Activated CD4-positive, alpha-beta T cell treated with anti-CD3 and anti-CD28 coated beads, Interleukin-10, Interleukin-2, amounts not matched to agents 100 ng/mL and 50 ng/mL, durations not matched to agents 16 hours and 8 hours (primary cell): ENCODE results near the gene ZFHX2.
"Not testable (repeated sequence)": the region's sequence is repeated elsewhere in the genome, so short reads cannot be mapped to it uniquely, and the experiment has no call there.

ENCODE experiments used
- DNase-seq: peaks from one replicate; pipeline ENCODE4 v3.0.0-alpha.2; 2020

Gene ZFHX2

DNA sequence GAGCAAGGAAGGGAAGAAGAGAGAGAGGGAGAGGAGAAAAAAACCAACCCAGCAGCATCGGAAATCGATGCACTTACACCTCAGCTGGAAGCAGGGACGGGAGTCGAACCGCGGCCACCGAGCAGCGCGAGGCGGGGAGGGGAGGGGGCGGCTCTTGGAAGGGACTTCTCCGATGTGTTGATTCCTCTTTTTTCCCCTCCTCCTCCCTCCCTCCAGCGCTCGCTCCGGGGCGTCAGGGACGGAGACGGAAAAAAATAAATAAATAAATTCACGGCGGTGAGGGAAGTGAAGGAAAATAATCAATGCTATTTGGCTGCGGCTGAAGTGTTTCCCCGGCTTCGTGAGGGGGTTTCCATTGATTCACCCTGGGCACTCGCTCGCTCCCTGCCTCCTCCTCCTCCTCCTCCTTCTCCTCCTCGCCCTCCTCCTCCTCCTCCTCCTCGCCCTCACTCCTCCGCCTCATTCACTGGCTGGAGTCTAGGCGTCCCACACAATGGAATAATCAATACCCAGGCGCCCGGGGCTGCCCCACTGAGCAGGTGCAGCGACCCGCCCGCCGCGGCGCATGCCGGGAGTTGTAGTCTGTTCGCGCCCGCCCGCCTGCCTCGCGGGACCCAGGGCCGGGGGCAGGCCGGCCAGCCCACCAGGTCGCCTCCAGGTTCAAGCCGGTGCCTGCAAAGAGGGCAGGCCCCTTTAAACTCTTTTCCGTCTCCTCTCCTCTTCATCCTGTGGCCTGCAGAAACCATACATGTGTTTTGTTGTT, at the start of gene ZFHX2:
ZFHX2 (minus strand) TSS at position 500 of the 763 bp plus-strand sequence. CDS start 16,440 bp downstream, outside the sequence.
- peak; percentile 89 for DNase-seq

DNA sequence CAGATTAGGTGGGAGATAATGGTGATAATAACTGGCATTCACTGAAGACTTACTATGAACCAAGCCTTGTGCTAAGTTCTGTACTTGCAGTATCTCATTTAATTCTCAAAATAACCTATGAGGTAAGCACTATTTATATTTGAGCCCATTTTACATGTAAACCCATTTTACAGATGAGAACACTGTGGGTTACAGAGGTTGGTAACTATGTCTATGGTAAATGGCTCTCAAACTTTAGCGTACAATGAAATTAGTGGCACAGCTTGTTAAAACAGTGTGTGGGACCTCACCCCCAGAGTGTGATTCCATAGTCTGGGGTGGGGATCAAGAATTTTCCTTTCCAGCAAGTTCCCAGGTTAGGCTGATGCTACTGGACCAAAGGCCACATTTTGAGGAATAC, 49.2 kb upstream of the ZFHX2 start:
- no peak for DNase-seq

DNA sequence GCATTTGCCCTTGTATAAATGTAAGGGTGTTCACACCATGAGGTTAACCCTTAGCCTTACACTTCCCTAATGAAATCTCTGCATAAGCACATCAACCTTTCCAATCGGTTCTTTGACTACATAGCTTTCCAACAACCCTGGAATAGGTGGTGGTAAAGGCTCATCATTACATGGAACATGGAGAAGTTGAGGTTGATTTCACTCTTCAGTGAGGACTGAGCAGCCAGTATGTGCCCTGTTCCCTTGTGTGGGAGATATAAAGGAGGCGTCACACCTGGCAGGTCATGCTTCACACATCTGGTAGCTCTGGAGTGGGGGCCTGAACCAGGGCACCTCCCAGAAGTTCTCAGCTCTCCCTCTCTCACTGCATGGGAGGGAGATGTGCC, 48.8 kb upstream of the ZFHX2 start:
- no peak for DNase-seq

DNA sequence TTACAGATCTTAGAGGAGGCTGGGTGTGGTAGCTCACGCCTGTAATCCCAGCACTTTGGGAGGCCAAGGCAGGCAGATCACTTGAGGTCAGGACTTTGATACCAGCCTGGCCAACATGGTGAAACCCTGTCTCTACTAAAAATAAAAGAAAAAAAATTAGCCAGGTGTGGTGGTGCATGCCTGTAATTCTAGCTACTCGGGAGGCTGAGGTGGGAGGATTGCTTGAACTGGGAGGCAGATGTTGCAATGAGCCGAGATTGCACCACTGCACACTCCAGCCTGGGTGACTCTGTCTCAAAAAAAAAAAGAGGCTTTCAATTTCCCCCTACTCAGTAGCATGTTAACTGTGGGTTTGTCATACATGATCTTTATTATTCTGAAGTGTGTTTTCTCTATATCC, 42.6 kb upstream of the ZFHX2 start:
- DNase-seq = not testable (repeated sequence)

DNA sequence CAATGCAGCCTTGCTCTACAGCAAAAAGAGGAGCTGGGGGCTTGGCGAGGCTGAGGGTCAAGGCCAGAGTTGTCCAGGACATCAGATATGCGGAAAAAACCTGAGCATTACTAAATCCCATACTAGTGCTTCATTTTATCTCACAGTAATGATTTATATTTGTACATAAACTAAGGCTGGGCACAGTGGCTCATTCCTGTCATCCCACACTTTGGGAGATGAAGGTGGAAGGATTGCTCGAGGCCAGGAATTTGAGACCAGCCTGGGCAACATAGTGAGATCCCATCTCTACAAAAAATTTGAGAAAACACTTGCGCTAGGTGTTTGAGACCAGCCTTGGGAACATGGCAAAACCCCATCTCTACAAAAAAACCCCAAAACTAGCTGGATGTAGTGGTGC, 38.6 kb upstream of the ZFHX2 start:
- DNase-seq = no peak

DNA sequence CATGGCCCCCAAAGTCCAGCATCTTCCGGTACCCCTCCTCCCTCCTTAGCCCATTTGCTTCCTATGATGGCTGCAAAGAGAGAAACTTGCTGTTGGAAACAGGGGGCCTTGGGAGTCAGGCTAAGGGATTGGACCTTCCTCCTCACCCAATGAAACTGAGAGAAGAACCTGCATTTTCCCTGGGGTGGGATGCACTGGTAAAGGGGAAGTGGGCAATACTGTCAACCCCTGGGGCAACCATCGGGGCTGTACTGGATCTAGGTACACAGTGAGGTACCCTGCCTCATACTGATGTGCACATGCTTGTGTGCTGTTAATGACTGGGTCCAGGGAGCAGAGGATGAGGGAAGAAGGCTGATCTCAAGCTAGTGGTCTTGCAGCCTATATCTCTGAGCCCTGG, 38.0 kb upstream of the ZFHX2 start:
- DNase-seq = no peak

DNA sequence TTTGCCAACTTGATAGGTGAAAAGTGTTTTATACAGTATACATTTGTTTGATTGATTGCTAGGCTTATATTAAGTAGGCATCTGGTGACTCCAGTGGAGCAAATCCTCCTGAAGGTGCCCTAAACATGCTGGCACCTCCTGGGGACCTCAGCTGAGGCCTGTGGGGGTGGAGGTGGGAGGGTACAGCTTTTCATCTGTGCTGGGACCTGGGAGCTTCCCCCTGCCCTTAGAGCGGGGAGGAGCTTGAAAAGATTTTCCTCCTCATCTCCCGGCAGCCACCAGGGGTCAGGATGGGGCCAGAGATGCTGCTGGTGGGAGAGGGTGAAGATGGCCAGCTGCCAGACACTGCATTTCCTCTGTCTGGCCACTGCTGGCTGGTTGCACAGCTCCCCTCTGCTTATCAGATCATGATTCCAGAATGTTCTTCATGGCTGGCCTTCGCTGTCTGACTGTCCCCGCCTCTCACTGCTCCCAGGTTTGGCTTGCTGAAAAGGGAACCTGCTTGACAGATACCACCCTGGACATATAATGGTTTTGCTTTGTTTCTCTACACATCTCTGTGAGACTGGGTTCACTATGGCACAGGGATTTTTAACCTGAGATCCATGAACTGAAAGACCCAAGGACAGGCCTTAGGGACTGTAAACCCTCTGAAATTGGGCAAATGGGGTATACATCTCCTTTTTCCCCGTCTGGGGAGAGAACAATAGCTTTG, 37.5 kb upstream of the ZFHX2 start:
- peak; percentile 82 for DNase-seq

DNA sequence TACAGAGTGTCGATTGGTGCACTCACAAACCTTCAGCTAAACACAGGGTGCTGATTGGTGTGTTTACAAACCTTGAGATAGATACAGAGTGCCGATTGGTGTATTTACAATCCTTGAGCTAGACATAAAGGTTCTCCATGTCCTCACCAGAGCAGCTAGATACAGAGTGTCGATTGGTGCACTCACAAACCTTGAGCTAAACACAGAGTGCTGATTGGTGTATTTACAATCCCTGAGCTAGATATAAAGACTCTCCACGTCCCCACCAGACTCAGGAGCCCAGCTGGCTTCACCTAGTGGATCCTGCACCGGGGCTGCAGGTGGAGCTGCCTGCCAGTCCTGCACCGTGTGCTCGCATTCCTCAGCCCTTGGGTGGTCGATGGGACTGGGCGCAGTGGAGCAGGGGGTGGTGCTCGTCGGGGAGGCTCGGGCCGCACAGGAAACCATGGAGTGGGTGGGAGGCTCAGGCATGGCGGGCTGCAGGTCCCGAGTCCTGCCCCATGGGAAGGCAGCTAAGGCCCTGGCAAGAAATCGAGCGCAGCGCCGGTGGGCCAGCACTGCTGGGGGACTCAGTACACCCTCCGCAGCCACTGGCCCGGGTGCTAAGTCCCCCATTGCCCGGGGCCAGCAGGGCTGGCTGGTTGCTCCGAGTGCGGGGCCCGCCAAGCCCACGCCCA, 33.1 kb upstream of the ZFHX2 start:
- DNase-seq = not testable (repeated sequence)

DNA sequence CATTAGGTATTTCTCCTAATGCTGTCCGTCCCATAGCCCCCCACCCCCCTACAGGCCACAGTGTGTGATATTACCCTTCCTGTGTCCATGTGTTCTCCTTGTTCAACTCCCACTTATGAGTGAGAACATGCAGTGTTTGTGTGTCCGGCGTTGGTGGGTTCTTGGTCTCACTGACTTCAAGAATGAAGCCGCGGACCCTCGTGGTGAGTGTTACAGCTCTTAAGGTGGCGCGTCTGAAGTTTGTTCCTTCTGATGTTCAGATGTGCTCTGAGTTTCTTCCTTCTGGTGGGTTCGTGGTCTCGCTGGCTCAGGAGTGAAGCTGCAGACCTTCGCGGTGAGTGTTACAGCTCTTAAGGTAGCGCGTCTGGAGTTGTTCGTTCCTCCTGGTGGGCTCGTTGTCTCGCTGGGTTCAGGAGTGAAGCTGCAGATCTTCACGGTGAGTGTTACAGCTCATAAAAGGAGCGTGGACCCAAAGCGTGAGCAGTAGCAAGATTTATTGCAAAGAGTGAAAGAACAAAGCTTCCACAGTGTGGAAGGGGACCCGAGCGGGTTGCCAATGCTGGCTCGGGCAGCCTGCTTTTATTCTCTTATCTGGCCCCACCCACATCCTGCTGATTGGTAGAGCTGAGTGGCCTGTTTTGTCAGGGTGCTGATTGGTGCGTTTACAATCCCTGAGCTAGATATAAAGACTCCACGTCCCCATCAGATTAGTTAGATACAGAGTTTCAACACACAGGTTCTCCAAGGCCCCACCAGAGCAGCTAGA, 32.4 kb upstream of the ZFHX2 start:
- DNase-seq = not testable (repeated sequence)

DNA sequence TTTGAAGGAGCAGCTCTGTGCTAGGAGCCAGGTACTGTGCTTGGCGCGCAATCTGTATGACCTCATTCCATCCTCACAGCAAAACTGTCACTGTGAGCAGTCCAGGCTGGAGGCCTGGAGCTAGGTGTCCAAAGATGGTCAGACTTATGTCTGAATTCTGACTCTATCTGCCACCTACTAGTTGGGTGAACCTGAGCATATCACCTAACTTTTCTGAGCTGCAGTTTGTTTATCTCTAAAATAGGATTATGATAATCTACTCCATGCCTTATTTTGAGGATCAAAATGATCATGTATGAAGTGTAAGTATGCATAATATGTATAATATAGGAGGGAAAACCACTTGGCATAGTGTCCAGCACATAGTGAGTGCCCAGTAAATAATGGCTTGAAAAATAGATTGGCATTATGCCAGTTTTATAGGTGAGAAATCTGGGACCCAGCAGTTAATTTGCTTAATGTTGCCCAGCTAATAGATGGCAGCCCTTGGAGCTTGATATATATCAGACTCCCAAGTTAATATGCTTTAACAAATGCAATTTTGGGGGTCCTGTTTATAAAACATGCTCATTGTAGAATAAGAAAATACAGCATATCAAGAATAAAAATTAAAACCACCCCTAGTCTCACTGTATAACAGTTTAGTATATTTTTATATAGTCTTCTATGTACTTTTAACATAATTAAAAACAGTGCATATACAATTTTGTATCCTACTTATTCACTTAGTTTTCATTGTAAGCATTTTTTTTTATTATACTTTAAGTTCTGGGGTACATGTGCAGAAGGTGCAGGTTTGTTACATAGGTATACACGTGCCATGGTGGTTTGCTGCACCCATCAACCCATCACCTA, 31.6 kb upstream of the ZFHX2 start:
- no peak for DNase-seq

DNA sequence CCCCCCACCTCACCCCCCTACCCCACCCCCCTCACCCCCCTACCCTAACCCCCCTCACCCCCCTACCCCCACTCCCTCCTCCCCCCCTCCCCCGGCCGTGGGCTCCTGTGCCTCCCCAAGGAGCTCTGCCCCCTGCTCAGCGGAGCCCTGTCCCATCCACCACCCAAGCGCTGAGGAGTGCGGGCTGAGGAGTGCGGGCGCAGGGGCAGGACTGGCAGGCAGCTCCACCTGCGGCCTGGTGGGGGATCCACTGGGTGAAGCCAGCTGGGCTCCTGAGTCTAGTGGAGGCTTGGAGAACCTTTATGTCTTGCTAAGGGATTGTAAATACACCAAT, 29.4 kb upstream of the ZFHX2 start:
- DNase-seq = no peak

DNA sequence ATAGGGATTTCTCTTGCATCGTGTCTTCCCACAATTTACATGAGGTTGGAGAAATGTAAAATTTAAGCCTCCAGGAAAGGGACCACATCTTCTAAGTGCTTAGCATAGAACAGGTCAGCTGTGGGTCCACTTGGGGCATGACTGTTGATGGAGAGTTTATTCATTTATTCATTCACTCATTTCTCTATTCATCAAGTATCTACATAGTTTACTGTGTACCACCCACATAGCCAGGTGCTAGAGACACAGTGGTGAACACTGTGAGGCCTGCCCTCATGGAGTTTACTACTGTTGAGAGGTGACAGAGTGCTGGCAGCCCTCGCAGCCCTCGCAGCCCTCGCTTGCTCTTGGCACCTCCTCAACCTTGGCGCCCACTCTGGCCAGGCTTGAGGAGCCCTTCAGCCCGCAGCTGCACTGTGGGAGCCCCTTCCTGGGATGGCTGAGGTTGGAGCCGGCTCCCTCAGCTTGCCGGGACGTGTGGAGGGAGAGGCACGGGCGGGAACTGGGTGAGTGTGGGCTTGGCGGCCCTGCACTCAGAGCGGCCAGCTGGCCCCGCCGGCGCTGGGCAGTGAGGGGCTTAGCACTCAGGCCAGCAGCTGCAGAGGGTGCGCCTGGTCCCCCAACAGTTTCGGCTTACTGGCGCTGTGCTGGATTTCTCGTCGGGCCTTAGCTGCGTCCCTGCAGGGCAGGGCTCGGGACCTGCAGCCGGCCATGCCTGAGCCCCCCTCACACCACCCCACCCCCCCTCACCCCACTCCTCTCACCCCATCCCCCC, 28.8 kb upstream of the ZFHX2 start:
- no peak for DNase-seq

DNA sequence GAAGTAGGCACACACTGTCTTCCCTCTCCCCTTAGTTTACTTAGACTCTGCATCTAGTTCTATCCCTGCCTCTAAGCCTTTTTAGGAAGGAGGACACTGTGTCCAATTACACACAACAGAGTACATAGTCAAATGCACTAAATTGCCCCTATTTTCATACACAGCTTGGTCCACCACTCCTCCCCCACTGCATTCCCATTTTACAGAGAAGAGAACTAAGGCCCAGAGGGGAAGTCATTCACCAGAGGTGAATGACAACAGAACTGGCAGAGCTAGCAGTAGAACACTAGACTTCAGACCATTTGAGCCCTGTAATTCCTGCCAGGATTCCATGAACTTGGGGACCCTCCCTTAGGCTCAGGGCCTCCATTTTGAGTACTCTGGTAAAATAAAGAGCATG, 28.2 kb upstream of the ZFHX2 start:
- no peak for DNase-seq

DNA sequence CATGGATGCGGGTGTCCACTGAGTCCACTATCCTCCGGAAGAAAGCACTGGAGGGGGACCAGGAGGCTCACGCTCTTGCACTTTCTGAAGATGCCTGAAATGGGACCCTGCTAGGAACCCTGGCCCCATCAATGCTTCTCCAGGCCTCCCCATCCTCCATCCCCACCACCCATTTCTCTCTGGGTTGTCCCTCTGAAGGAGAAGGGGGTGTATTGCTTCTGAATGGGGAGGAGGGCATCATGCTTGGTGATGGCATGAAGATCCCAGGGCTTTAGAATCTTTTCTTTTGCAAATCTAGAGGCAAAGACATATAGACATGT, 27.7 kb upstream of the ZFHX2 start:
- DNase-seq = no peak

DNA sequence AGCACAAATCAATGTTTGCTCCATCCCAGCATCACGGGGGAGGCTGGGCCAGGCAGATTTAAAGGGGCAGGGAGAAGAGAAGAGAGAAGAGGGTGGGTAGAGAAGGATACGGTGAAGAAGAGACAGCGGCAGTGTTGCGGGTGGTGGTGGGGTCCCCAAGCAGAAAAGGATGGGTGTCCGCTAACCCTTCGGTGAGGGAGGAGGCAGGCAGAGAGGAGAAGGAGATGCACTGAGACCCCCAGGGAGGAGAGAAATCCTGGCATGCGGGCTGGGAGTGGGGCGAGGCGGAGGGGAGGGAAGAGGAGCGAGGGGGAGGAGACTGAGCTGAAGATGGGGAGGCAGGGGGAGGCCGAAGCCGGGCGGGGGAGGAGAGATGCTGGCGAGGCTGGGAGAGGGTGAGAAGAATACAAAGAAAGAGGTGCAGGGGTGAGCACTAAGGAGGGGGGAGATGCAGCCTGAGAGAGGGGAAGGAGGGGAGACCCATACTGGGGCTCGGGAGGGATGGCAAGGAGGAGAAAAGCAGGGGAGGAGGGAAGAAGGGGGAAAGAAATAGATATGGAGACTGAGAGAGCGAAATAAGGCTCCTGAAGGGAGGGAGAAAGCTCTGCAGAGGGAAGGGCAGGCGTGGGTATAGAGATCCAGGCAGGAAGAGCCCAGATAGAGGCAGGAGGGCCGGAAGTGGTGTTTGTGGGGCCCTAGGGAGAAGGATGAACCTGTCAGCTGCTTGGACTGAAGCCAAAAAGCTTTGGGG, 27.2 kb upstream of the ZFHX2 start, which contains the start of gene JPH4:
JPH4 (minus strand) TSS at position 231 of the 751 bp plus-strand sequence. CDS start 1,337 bp downstream, outside the sequence.
- no peak for DNase-seq

DNA sequence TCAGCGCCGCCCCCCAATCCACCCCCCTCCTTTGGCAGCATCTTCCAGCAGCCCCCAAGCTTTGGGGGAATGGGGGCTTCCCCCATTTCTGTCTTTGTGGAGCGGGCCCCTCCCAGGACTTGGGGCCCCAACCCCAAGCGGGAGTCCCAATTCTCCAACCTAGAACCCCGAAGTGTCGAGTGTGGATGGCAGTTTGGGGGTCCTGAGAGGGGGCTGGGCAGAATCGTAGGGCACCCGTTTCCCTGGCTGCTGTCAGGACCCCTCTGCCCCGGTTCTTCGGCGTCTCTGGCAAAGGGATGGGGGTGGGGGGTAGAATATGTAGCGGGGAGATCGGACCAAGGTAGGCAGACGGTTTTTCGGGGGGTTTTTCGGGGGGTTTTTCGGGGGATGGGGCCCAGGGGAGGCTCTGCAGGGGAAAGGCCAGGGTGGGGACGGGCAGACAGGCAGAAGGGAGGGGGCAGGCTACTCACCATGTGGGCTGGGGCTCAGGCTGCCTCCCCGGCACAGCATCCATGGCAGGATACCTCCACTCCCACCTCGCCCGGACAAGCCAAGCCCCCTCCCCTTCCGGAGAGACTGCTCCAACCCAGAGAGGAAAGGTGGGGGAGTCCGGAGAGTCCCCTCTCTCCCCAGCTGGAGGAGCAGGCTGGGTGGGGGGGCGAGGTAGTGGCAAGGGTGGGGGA, 26.3 kb upstream of the ZFHX2 start:
- DNase-seq = no peak

DNA sequence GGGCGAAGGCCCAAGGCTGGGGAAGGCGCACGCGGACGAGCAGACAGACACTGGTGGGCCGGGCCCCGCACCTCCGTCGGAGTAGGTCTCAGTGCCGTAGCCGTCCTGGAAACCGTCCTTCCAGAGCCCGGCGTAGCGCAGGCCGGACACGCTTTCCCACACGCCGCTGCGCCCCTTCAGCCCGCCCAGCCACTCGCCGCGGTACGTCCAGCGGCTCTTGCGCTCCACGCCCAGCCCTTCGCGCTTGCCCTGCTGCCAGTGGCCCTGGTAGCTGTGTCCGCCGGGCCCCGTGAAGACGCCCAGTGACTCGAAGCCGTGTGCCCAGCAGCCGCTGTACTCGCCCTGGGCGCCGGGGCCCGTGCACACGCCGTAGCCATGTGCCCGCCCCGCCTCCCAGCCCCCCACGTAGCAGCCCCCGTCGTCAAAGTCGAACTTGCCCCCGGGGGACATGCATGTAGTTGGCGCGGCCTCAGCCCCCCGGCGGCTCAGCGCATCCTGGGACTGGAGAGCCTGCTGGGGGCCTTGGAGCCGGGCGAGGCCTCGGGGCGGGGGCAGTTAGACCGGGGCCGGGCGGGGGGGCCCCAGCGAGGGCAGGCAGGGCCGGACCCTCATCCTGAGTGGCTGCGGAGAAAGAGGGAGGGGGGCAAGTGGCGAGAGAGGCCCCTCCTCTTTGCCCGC, 25.6 kb upstream of the ZFHX2 start:
- no peak for DNase-seq

DNA sequence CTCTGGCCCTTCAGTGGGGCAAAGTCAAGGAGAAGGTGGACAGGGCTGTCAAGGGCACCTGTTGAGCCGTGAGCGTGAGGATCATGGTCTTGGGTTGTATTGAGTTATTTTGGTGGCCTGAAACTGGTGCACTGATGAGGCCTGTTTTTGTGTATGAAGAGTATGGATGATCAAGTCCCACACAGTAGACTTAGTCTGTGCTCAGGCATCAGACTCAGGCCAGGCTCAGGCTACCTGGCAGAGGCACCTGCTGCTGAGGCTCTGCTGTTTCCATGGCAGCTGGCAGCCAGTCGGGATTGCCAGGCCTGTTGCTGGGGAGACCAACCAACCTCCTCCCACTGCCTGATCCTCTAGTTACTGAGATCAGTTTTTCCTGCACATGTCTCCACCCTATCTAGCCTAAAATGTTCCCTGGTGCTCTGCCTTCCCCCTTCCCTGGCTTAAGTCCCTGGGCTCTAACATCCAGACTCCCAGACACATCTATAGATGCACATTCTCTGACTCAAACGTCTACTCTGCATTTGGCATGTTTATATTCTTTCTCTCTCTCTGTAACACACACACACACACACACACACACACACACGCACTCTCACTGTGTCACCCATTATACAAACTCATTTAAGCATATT, 21.9 kb upstream of the ZFHX2 start:
- DNase-seq = no peak

DNA sequence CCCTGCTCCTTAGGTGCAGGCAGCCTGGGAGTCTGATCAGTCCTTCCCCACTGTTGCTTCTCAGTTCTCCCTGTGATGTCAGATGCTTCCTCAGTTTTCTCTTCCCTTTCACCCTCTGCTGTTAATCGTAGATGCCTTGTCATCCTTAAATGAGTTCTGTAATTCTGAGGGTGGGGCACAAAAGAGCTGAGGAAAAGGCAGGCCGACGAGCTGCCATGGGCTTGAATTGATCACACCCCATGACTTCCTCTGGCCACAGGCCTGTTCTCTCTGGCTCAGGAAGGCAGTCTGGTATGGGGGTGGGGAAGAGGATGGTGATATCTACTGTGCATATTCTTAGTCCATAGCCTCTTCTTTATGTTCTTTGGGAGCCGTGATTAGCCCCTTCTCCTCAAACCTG, 21.3 kb upstream of the ZFHX2 start:
- no peak for DNase-seq
